Mesendoderm (in vitro differentiated cells): Measurements from ENCODE around the gene STPG4.
A peak's percentile ranks its signal among the peaks of the same experiment; 100 is the strongest.

Source experiments
- DNase-seq: peaks from one replicate; pipeline ENCODE4 v3.0.0; 2013
- H2AK5ac ChIP-seq: 2 replicates; pipeline ENCODE4 v1.6.1; 2013; ENCODE audit warnings: low read length, inconsistent platforms
- H2BK120ac ChIP-seq: 2 replicates; pipeline ENCODE4 v1.6.1; 2013; ENCODE audit warnings: low read depth, mild to moderate bottlenecking, low read length, moderate library complexity, mixed read lengths
- H2BK15ac ChIP-seq: replicated peaks from 2 replicates; pipeline ENCODE4 v1.6.1; 2013; ENCODE audit warnings: low read depth, mild to moderate bottlenecking, moderate library complexity
- H2BK5ac ChIP-seq: 2 replicates; pipeline ENCODE4 v1.6.1; 2013; ENCODE audit warnings: low read length, inconsistent platforms
- H3K18ac ChIP-seq: 2 replicates; pipeline ENCODE4 v1.6.1; 2013; ENCODE audit warnings: mild to moderate bottlenecking, low read length, mixed read lengths
- H3K23ac ChIP-seq: one replicate; pipeline ENCODE4 v1.6.1; 2013; ENCODE audit warnings: low read length
- H3K27ac ChIP-seq: 2 replicates; pipeline ENCODE4 v1.5.1; 2013; ENCODE audit warnings: low read depth, mild to moderate bottlenecking, inconsistent platforms, low read length, moderate library complexity
- H3K27me3 ChIP-seq: 2 replicates; pipeline ENCODE4 v1.6.1; 2013; ENCODE audit warnings: low read length, control low read depth, mild to moderate bottlenecking, inconsistent platforms; ENCODE audit not compliant: insufficient read depth, poor library complexity
- H3K36me3 ChIP-seq: 2 replicates; pipeline ENCODE4 v1.6.1; 2013; ENCODE audit warnings: low read length, inconsistent platforms; ENCODE audit not compliant: control insufficient read depth, insufficient read depth
- H3K4ac ChIP-seq: one replicate; pipeline ENCODE4 v1.6.1; 2013; ENCODE audit warnings: low read depth, mild to moderate bottlenecking, low read length, moderate library complexity
- H3K4me1 ChIP-seq: 2 replicates; pipeline ENCODE4 v1.6.1; 2013; ENCODE audit warnings: low read depth, low read length, inconsistent platforms; ENCODE audit not compliant: control insufficient read depth
- H3K4me2 ChIP-seq: 2 replicates; pipeline ENCODE4 v1.6.1; 2013; ENCODE audit warnings: low read length
- H3K4me3 ChIP-seq: 2 replicates; pipeline ENCODE4 v1.5.1; 2013; ENCODE audit warnings: mild to moderate bottlenecking, low read length
- H3K56ac ChIP-seq: one replicate; pipeline ENCODE4 v1.6.1; 2013; ENCODE audit warnings: low read length
- H3K79me1 ChIP-seq: 2 replicates; pipeline ENCODE4 v1.6.1; 2013; ENCODE audit warnings: low read length, inconsistent platforms
- H3K79me2 ChIP-seq: 2 replicates; pipeline ENCODE4 v1.6.1; 2013; ENCODE audit warnings: mild to moderate bottlenecking, low read length; ENCODE audit not compliant: control insufficient read depth, insufficient read depth
- H3K9ac ChIP-seq: 2 replicates; pipeline ENCODE4 v1.6.1; 2013; ENCODE audit warnings: low read length, inconsistent platforms
- H4K5ac ChIP-seq: one replicate; pipeline ENCODE4 v1.6.1; 2013; ENCODE audit warnings: low read length
- H4K8ac ChIP-seq: one replicate; pipeline ENCODE4 v1.6.1; 2013; ENCODE audit warnings: low read depth, mild to moderate bottlenecking, control low read depth, low read length, moderate library complexity
- WGBS: extraction: QIAGEN DNeasy Blood & Tissue Kit; methylation state at CpG from one replicate; pipeline ENCODE4 v1.1.7; 2013; ENCODE audit warnings: low lambda C conversion rate, missing lambda C conversion rate; ENCODE audit not compliant: insufficient coverage; ENCODE audit errors: extremely low coverage; 5-methylcytosine and 5-hydroxymethylcytosine counted together

STPG4 gene

DNA sequence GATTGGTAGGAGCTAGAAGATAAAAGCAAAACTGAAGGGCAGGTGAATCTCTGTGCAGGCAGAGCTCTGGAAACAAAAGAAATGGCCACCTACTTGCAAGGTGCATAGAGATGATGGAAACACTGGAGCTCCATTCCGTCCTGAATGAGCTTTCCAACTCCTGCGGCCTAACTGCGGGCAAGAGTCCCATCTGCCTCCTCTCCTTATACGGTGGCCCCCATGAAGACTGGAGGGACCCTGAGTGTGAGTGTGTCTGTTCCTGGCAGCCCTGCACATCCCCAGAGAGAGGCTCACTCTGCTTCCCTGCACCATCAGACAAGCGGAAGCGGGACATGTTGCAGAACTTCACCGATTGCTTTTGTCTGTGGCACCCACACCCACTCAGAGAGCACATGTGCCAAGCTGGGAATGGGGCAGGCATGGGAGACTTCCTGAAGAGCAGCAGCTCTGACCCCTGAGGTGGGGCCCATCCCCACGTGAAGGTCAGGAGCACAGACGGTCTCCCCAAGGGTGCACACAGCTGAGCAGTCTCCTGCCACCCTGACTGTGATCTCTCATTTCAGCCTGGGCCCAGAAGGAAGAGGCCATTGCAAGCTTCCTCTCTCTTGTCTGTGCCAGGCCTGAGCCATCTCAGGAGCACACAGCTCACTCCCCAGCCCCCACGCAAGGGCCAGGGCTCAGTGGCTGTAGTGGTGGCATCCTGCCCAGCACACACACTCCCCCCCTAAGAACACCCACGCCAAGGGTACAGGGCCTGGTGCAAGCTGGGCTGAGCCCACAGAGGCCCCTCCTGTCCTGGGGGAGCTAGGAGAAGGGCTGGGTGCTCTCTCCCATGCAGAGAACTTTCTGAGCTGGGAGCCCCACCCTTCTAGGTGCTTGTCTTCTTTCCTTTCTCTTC, 75.3 kb downstream of the STPG4 start:
- WGBS, result no CpG with 5 or more reads among the region's 11 CpGs

GRCh38 chr2:47078541-47079482, 76.3 kb downstream of the STPG4 start:
- H3K4me3 ChIP-seq, result no peak overlapping the region
- H3K27ac ChIP-seq, result no peak overlapping the region
- H3K9ac ChIP-seq, result no peak overlapping the region
- peaks cover 13% of the 10 kb centered on the region for H3K4me1 ChIP-seq
- WGBS, result no CpG with 5 or more reads among the region's 17 CpGs
- DNase-seq, result no peak
- H3K4me2 ChIP-seq, result no peak overlapping the region
- H4K8ac ChIP-seq, result no peak overlapping the region
- no peaks in the 10 kb centered on the region for H3K27me3 ChIP-seq
- no peak overlapping the region for H3K56ac ChIP-seq
- H3K18ac ChIP-seq, result no peak overlapping the region
- H3K36me3 ChIP-seq, result no peaks in the 10 kb centered on the region
- peak overlapping the region; percentile 4 for H3K4ac ChIP-seq
- no peak overlapping the region for H2AK5ac ChIP-seq
- no peaks in the 10 kb centered on the region for H3K79me1 ChIP-seq
- no peak overlapping the region for H2BK120ac ChIP-seq
- no peak overlapping the region for H2BK15ac ChIP-seq
- no peak overlapping the region for H3K23ac ChIP-seq
- H2BK5ac ChIP-seq, result no peak overlapping the region
- H3K79me2 ChIP-seq, result no peaks in the 10 kb centered on the region
- no peak overlapping the region for H4K5ac ChIP-seq

More for the DNA sequence above, 75.3 kb downstream of the STPG4 start:
- no peak overlapping the region for H3K18ac ChIP-seq
- H3K4me1 ChIP-seq, result peaks cover 13% of the 10 kb centered on the region
- no peak overlapping the region for H2BK15ac ChIP-seq
- H3K4me2 ChIP-seq, result no peak overlapping the region
- H4K5ac ChIP-seq, result no peak overlapping the region
- H3K9ac ChIP-seq, result no peak overlapping the region
- H3K4me3 ChIP-seq, result no peak overlapping the region
- H3K79me1 ChIP-seq, result no peaks in the 10 kb centered on the region
- H3K36me3 ChIP-seq, result no peaks in the 10 kb centered on the region
- no peak for DNase-seq
- no peaks in the 10 kb centered on the region for H3K79me2 ChIP-seq
- H3K56ac ChIP-seq, result peak overlapping the region; percentile 25
- H2BK5ac ChIP-seq, result no peak overlapping the region
- no peaks in the 10 kb centered on the region for H3K27me3 ChIP-seq
- no peak overlapping the region for H3K4ac ChIP-seq
- no peak overlapping the region for H4K8ac ChIP-seq
- H2BK120ac ChIP-seq, result no peak overlapping the region
- no peak overlapping the region for H2AK5ac ChIP-seq
- no peak overlapping the region for H3K27ac ChIP-seq
- no peak overlapping the region for H3K23ac ChIP-seq

DNA sequence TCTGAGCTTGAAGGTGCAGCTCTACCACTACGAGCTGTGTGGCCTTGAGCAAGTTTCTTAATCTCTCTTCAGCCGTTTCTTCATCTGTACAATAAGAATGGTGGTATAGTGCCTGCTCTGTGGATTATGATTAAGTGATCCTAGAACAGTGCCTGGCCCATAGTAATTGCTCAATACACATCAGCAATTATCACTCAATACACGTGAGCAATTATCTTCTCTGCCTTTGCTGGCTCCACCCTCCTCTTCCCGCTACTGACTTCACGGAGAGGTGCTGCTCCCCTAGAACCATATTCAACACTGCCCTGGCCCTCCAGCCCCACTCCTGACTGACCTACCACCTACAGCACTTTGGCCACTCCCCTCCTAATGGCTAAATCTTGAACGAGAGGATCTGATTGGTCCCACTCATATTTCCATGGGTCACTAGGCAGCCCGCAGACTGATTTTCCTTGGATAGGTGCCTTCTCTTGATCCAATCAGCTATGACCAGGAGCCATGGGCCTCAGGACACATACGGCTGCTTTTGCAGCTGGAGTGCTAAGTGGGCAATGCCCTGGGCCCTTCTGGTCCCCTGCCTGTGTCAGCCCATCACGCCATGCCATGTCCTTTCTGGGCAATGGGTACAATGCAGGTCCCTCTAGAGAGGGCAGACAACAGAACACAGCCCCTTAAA, 77.5 kb downstream of the STPG4 start:
- Histone ChIP-seq H4K8ac (no peak overlapping the region), H2BK15ac (no peak overlapping the region), H2BK5ac (no peak overlapping the region), H2BK120ac (no peak overlapping the region), H3K79me1 (no peaks in the 10 kb centered on the region), H3K9ac (no peak overlapping the region), H3K4me1 (peaks cover 13% of the 10 kb centered on the region), H3K4me3 (no peak overlapping the region), H2AK5ac (no peak overlapping the region), H3K4ac (no peak overlapping the region), H3K36me3 (no peaks in the 10 kb centered on the region), H4K5ac (no peak overlapping the region), H3K56ac (peak overlapping the region; percentile 15), H3K18ac (peak overlapping the region; percentile 7), H3K27ac (peak overlapping the region; percentile 64), H3K79me2 (no peaks in the 10 kb centered on the region), H3K4me2 (no peak overlapping the region), H3K27me3 (no peaks in the 10 kb centered on the region), H3K23ac (no peak overlapping the region)
- no CpG with 5 or more reads among the region's 9 CpGs for WGBS
- DNase-seq, result peak; percentile 59

GRCh38 chr2:47076586-47077441, 78.3 kb downstream of the STPG4 start:
- H3K23ac ChIP-seq, result no peak overlapping the region
- H2BK15ac ChIP-seq, result no peak overlapping the region
- H2BK5ac ChIP-seq, result no peak overlapping the region
- H3K27ac ChIP-seq, result peak overlapping the region; percentile 64
- no peak overlapping the region for H3K9ac ChIP-seq
- H3K4me3 ChIP-seq, result no peak overlapping the region
- no peak overlapping the region for H3K4ac ChIP-seq
- peaks cover 13% of the 10 kb centered on the region for H3K4me1 ChIP-seq
- H4K5ac ChIP-seq, result no peak overlapping the region
- no CpG with 5 or more reads among the region's 12 CpGs for WGBS
- no peaks in the 10 kb centered on the region for H3K27me3 ChIP-seq
- H3K36me3 ChIP-seq, result no peaks in the 10 kb centered on the region
- no peak overlapping the region for H3K4me2 ChIP-seq
- H2AK5ac ChIP-seq, result no peak overlapping the region
- H3K79me1 ChIP-seq, result no peaks in the 10 kb centered on the region
- H3K18ac ChIP-seq, result peak overlapping the region; percentile 7
- no peaks in the 10 kb centered on the region for H3K79me2 ChIP-seq
- H2BK120ac ChIP-seq, result no peak overlapping the region
- H3K56ac ChIP-seq, result peak overlapping the region; percentile 70
- DNase-seq, result peak; percentile 93
- H4K8ac ChIP-seq, result no peak overlapping the region

DNA sequence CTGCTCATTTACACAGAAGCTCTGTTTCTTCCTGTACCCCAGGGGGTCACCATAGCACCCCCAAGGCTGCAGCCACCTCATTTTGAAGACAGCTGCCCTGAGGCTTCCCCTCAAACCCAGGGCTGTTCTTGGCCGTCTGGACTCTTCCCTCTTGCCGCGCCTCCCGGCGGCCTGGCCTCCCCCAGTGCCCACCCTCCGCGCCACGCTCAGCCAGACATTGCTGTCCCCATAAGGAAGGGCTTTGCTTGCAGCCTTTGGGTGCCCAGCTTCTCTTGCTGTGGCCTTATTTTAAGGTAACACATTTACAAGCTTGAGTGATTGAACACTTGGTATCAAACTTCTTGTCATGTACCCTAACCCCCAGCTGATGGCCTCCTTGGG, 79.0 kb downstream of the STPG4 start:
- H3K4me2 ChIP-seq, result no peak overlapping the region
- H3K79me1 ChIP-seq, result no peaks in the 10 kb centered on the region
- no peak overlapping the region for H2BK15ac ChIP-seq
- H3K79me2 ChIP-seq, result no peaks in the 10 kb centered on the region
- no peak overlapping the region for H3K23ac ChIP-seq
- H3K9ac ChIP-seq, result no peak overlapping the region
- no peak overlapping the region for H3K4me3 ChIP-seq
- H2AK5ac ChIP-seq, result no peak overlapping the region
- no peak for DNase-seq
- no CpG with 5 or more reads among the region's 8 CpGs for WGBS
- peaks cover 13% of the 10 kb centered on the region for H3K4me1 ChIP-seq
- H3K27ac ChIP-seq, result no peak overlapping the region
- no peaks in the 10 kb centered on the region for H3K27me3 ChIP-seq
- H2BK5ac ChIP-seq, result no peak overlapping the region
- no peak overlapping the region for H3K4ac ChIP-seq
- no peak overlapping the region for H4K8ac ChIP-seq
- no peak overlapping the region for H3K56ac ChIP-seq
- H2BK120ac ChIP-seq, result no peak overlapping the region
- H3K18ac ChIP-seq, result no peak overlapping the region
- no peaks in the 10 kb centered on the region for H3K36me3 ChIP-seq
- H4K5ac ChIP-seq, result no peak overlapping the region
